HG02678 (cell line): ENCODE data around the gene CCNT1.
"Not testable (repeated sequence)": the region's sequence is repeated elsewhere in the genome, so short reads cannot be mapped to it uniquely, and the experiment has no call there.

Source experiments
- ATAC-seq: cut with Tn5 transposase; IDR thresholded peaks from one replicate; pipeline ENCODE4 v1.9.1; 2021; ENCODE audit warnings: mild to moderate bottlenecking, moderate library complexity; ENCODE audit not compliant: unreplicated experiment

Gene CCNT1

GRCh38 chr12:48641752-48642555 is 74.6 kb downstream of the CCNT1 start:
- not testable (repeated sequence) for ATAC-seq

DNA sequence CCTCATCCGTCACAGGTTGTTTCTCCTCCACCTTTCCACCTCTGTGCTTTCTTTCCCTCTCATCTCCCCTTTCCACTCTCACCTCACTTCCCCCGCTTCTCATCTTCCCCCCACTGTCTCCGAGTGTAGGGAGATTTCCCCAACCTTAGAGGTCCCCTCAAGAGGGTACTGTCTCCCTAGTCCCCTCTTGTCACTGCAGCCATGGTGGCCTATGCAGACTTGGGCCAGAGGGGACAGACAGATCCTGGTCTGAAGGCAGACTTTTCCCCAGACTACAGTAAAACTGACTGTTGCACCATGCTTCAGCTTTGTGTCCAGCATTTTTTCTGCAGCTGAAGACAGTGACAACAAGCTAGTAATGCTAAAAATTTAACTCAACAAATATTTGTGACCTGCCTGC is 75.7 kb downstream of the CCNT1 start:
- ATAC-seq = no peak

DNA sequence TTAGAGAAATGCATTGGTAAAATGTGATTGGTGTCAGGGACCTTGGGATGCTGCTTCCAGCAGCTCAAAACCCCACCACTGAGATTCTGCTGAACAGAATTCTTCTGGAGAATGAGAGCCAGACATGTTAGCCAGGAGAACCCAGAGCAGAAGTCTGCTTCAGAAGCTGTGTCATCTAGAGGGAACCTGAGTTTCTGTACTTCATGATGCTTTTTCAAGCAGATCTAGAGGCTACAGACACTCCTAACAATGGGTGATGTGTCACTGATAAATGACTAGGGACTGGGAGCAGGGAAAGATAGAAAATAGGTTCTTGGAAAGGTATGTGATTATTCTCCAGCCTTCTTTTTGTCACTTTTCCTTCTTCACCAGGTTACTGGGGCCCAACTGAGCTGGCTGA is 76.1 kb downstream of the CCNT1 start:
- ATAC-seq = no peak
